Adrenal gland (tissue), 12 donors: ENCODE results near the gene NDST1. TPM values are rescaled to one million over a fixed set of nuclear protein-coding genes. Genes with fewer than 3 reads are reported as not detected.
A peak's percentile ranks its signal among the peaks of the same experiment; 100 is the strongest.

Experiments used
- DNase-seq, 7 donors: peaks; one replicate each; pipeline ENCODE4 v3.0.0-alpha.2; 2019 to 2020
- H3K27ac ChIP-seq, 5 donors: fragments of 200-600 bp; sonication (generic) in 4 of 5; 1 replicate in 3 of 5; 2 replicates in 2 of 5; pipeline versions ENCODE4 v1.5.1 to v1.8.0; 2016 to 2020; ENCODE audit warnings: mild to moderate bottlenecking in 1 of 5
- H3K27me3 ChIP-seq: fragments of 200-600 bp; 2 replicates; pipeline ENCODE4 v1.8.0; 2021
- H3K36me3 ChIP-seq, 2 donors: fragments of 200-600 bp; replicated peaks in 1 of 2; 1 replicate in 1 of 2; 2 replicates in 1 of 2; pipeline versions ENCODE4 v1.5.1 to v1.8.0; 2018 to 2022
- H3K4me1 ChIP-seq, 2 donors: fragments of 200-600 bp; replicated peaks in 1 of 2; 1 replicate in 1 of 2; 2 replicates in 1 of 2; pipeline versions ENCODE4 v1.5.1 to v1.8.0; 2018 to 2021
- H3K4me3 ChIP-seq, 4 donors: fragments of 200-600 bp; sonication (generic) in 3 of 4; one replicate each; pipeline ENCODE4 v1.5.1; 2016 to 2018
- H3K9me3 ChIP-seq, 3 donors: fragments of 200-600 bp; sonication (generic) in 1 of 3; replicated peaks in 1 of 3; 1 replicate in 2 of 3; 2 replicates in 1 of 3; pipeline versions ENCODE4 v1.5.1 to v1.8.0; 2016 to 2021
- CTCF ChIP-seq, 6 experiments: fragments of 450-650 bp in 4 of 6; fragments of 200-600 bp in 2 of 6; sonication (generic) in 1 of 6; IDR thresholded peaks; 1 replicate in 5 of 6; 2 replicates in 1 of 6; pipeline versions ENCODE4 v1.5.1 to v1.8.0; 2016 to 2021; ENCODE audit warnings: antibody characterized with exemption in 6 of 6, mild to moderate bottlenecking in 2 of 6, moderate library complexity in 1 of 6
- POLR2A ChIP-seq, 2 donors: fragments of 450-650 bp; IDR thresholded peaks; one replicate each; pipeline ENCODE4 v1.6.1; 2017; ENCODE audit warnings: antibody characterized with exemption in 2 of 2, mild to moderate bottlenecking in 2 of 2, moderate library complexity in 1 of 2
- WGBS, 4 donors: extraction: QIAGEN DNeasy Blood & Tissue Kit in 2 of 4; methylation state at CpG; one replicate each; pipeline versions ENCODE4 v1.1.5 to v1.1.7; 2013 to 2017; 5-methylcytosine and 5-hydroxymethylcytosine counted together
- intact Hi-C, 2 donors: fragments of 100-400 bp; cut with DNase I; formaldehyde crosslinking; loops; one replicate each; pipeline versions ENCODE4 v1.14.1 to v1.15.0; 2022 to 2023
- polyA plus RNA-seq, 3 donors: library from polyadenylated mRNA; stranded (reverse); fragments of 200-250 nt in 2 of 3; fragments of 350-450 nt in 1 of 3; fragmentation: Illumina TruSeq in 1 of 3; extraction: RNeasy Lipid Tissue Mini Kit (QIAGEN cat#74804) in 1 of 3; gene quantifications; one replicate each; pipeline ENCODE4 v1.2.3, GENCODE V29; 2013 to 2014
- total RNA-seq, 9 donors: library from RNA; depleted of rRNA in 4 of 9; stranded (reverse); fragments of >200 nt in 4 of 9; fragments of 120-200 nt in 1 of 9; fragmentation: NEBNext Ultra II Directional in 1 of 9; extraction: Animal tissue kit (Norgen Biotek cat#: 25700) in 1 of 9; gene quantifications; one replicate each; pipeline versions ENCODE4 v1.1.0 to v1.2.4, GENCODE V29; 2013 to 2023
- donor health status: healthy with polysubstance abuse.
- donor health status: Bipolar disorder and iron deficiency.
- donor health status: DM: yes; HTN: yes; CAD: no.
- donor health status: DM: no; HTN: no; CAD: no.
- donor health status: DM: no; HTN: no; CAD: no.
- donor health status: DM: yes; HTN: yes; CAD: no.

The NDST1 gene
- total and polyA plus RNA-seq, 12 donors, result 9.6 to 154 (median 94.7) TPM

- Histone ChIP-seq H3K27ac (peak overlapping the region in 3 of 5 donors; percentile 45 to 68 (median 47)), H3K9me3 (no peaks in the 10 kb centered on the region), H3K27me3 (no peaks in the 10 kb centered on the region), H3K36me3 (no peaks in the 10 kb centered on the region), H3K4me3 (no peak overlapping the region), H3K4me1 (peaks cover 7 to 18% of the 10 kb centered on the region in 2 donors)
- DNase-seq, result peak in 3 of 7 donors; percentile 21 to 54 (median 43)
- WGBS, 4 donors, result 71 to 100% (median 78%) methylated on average over 6 to 11 of the region's 11 CpGs
- intact Hi-C loops, result no loop called here
- TF ChIP-seq CTCF (IDR thresholded peaks at IDR 0.05) (no peak), POLR2A (IDR thresholded peaks at IDR 0.05) (peak in 1 of 2 donors; percentile 14)
These were observed 71.8 kb downstream of the NDST1 start for GRCh38 chr5:150579462-150580400.

- Histone ChIP-seq H3K27ac (no peak overlapping the region), H3K9me3 (no peaks in the 10 kb centered on the region), H3K27me3 (no peaks in the 10 kb centered on the region), H3K4me3 (no peak overlapping the region), H3K36me3 (no peaks in the 10 kb centered on the region), H3K4me1 (peaks cover 7 to 18% of the 10 kb centered on the region in 2 donors)
- DNase-seq, result no peak
- intact Hi-C loops, result no loop called here
- WGBS, 4 donors, result 93 to 100% (median 95%) methylated on average over 3 of the region's 3 CpGs
- no peak for TF ChIP-seq CTCF (IDR thresholded peaks at IDR 0.05)
These were observed 73.0 kb downstream of the NDST1 start for GRCh38 chr5:150580917-150581316.

GRCh38 chr5:150582241-150583109, 74.5 kb downstream of the NDST1 start:
- TF ChIP-seq POLR2A (IDR thresholded peaks at IDR 0.05), result no peak
- no peak for TF ChIP-seq CTCF (IDR thresholded peaks at IDR 0.05)
- intact Hi-C loops, result no loop called here
- H3K27me3 ChIP-seq, result no peaks in the 10 kb centered on the region
- H3K27ac ChIP-seq, result no peak overlapping the region
- no peak overlapping the region for H3K4me3 ChIP-seq
- H3K4me1 ChIP-seq, result peaks cover 7 to 18% of the 10 kb centered on the region in 2 donors
- DNase-seq, result peak in 1 of 7 donors; percentile 22
- no peaks in the 10 kb centered on the region for H3K36me3 ChIP-seq
- 52 to 78% (median 58%) methylated on average over 18 to 19 of the region's 19 CpGs for WGBS, 4 donors
- no peaks in the 10 kb centered on the region for H3K9me3 ChIP-seq
